GM21367 (cell line): ENCODE results near the gene ALDH3B2.
"Not testable (repeated sequence)": the region's sequence is repeated elsewhere in the genome, so short reads cannot be mapped to it uniquely, and the experiment has no call there.

ENCODE experiments used
- ATAC-seq: cut with Tn5 transposase; IDR thresholded peaks from one replicate; pipeline ENCODE4 v1.9.1; 2021; ENCODE audit not compliant: unreplicated experiment

ALDH3B2 gene

GRCh38 chr11:67674442-67674871 lies at the start of gene ALDH3B2:
Gene ALDH3B2 (minus strand): TSS chr11:67674623. CDS start chr11:67666935, 7,688 bp downstream.
- ATAC-seq, result no peak

GRCh38 chr11:67723036-67723435 lies 48.6 kb upstream of the ALDH3B2 start:
- not testable (repeated sequence) for ATAC-seq

GRCh38 chr11:67716226-67716625 lies 41.8 kb upstream of the ALDH3B2 start:
- not testable (repeated sequence) for ATAC-seq

- not testable (repeated sequence) for ATAC-seq
Observed at GRCh38 chr11:67715801-67716200, 41.4 kb upstream of the ALDH3B2 start.

GRCh38 chr11:67713892-67714509 lies 39.6 kb upstream of the ALDH3B2 start:
- ATAC-seq, result not testable (repeated sequence)

GRCh38 chr11:67711676-67712075 lies 37.3 kb upstream of the ALDH3B2 start:
- not testable (repeated sequence) for ATAC-seq

GRCh38 chr11:67711212-67711611 lies 36.8 kb upstream of the ALDH3B2 start:
- not testable (repeated sequence) for ATAC-seq

GRCh38 chr11:67709806-67710205 lies 35.4 kb upstream of the ALDH3B2 start:
- not testable (repeated sequence) for ATAC-seq

GRCh38 chr11:67705264-67705663 lies 30.8 kb upstream of the ALDH3B2 start:
- ATAC-seq, result no peak

- ATAC-seq, result no peak
Observed at GRCh38 chr11:67704524-67704923, 30.1 kb upstream of the ALDH3B2 start.

GRCh38 chr11:67703709-67704108 lies 29.3 kb upstream of the ALDH3B2 start:
- not testable (repeated sequence) for ATAC-seq

- ATAC-seq, result no peak
Observed at GRCh38 chr11:67700548-67701262, 26.3 kb upstream of the ALDH3B2 start.

GRCh38 chr11:67700141-67700540 lies 25.7 kb upstream of the ALDH3B2 start:
- no peak for ATAC-seq

GRCh38 chr11:67699521-67699920 lies 25.1 kb upstream of the ALDH3B2 start:
- no peak for ATAC-seq

GRCh38 chr11:67698247-67698646 lies 23.8 kb upstream of the ALDH3B2 start:
- no peak for ATAC-seq

GRCh38 chr11:67697846-67698245 lies 23.4 kb upstream of the ALDH3B2 start:
- ATAC-seq, result no peak

GRCh38 chr11:67696998-67697397 lies 22.6 kb upstream of the ALDH3B2 start:
- no peak for ATAC-seq

GRCh38 chr11:67695606-67696005 lies 21.2 kb upstream of the ALDH3B2 start:
- no peak for ATAC-seq

- ATAC-seq, result no peak
Observed at GRCh38 chr11:67694875-67695555, 20.6 kb upstream of the ALDH3B2 start.

GRCh38 chr11:67691149-67691548 lies 16.7 kb upstream of the ALDH3B2 start:
- no peak for ATAC-seq

GRCh38 chr11:67689178-67689577 lies 14.8 kb upstream of the ALDH3B2 start:
- ATAC-seq, result no peak

GRCh38 chr11:67687986-67688385 lies 13.6 kb upstream of the ALDH3B2 start:
- no peak for ATAC-seq
